Inferior parietal cortex (tissue), 1 donor: ENCODE data around the gene SNAP25.

Experiments
- DNase-seq: peaks from one replicate; pipeline ENCODE4 v3.0.0-alpha.2; 2016; ENCODE audit errors: extremely low spot score

SNAP25 gene

GRCh38 chr20:10218536-10219451, at the start of gene SNAP25:
TSS of gene SNAP25 (plus strand) at chr20:10218830. CDS start at chr20:10275492, 56,662 bp downstream.
- peak; percentile 93 for DNase-seq

- no peak for DNase-seq
Observed at GRCh38 chr20:10169752-10170151, 48.9 kb upstream of the SNAP25 start.

- no peak for DNase-seq
Observed at GRCh38 chr20:10170261-10170660, 48.4 kb upstream of the SNAP25 start.

- DNase-seq: peak; percentile 39
Observed at GRCh38 chr20:10171864-10172751, 46.5 kb upstream of the SNAP25 start.

- peak; percentile 72 for DNase-seq
Observed at GRCh38 chr20:10172998-10173655, 45.5 kb upstream of the SNAP25 start.

GRCh38 chr20:10174400-10174799, 44.2 kb upstream of the SNAP25 start:
- DNase-seq: no peak

GRCh38 chr20:10177326-10177725, 41.3 kb upstream of the SNAP25 start:
- DNase-seq: no peak

- DNase-seq: no peak
Observed at GRCh38 chr20:10178091-10178490, 40.5 kb upstream of the SNAP25 start.

GRCh38 chr20:10178727-10179313, 39.8 kb upstream of the SNAP25 start:
- no peak for DNase-seq

GRCh38 chr20:10179574-10180298, 38.9 kb upstream of the SNAP25 start:
- no peak for DNase-seq

- no peak for DNase-seq
Observed at GRCh38 chr20:10180651-10181235, 37.9 kb upstream of the SNAP25 start.

GRCh38 chr20:10185741-10186558, 32.7 kb upstream of the SNAP25 start:
- no peak for DNase-seq

- DNase-seq: no peak
Observed at GRCh38 chr20:10190456-10190855, 28.2 kb upstream of the SNAP25 start.

- no peak for DNase-seq
Observed at GRCh38 chr20:10192171-10192570, 26.5 kb upstream of the SNAP25 start.

GRCh38 chr20:10194166-10194565, 24.5 kb upstream of the SNAP25 start:
- no peak for DNase-seq

GRCh38 chr20:10200330-10200729, 18.3 kb upstream of the SNAP25 start:
- DNase-seq: peak; percentile 37

- DNase-seq: no peak
Observed at GRCh38 chr20:10201321-10201870, 17.2 kb upstream of the SNAP25 start.

GRCh38 chr20:10209091-10209490, 9.5 kb upstream of the SNAP25 start:
- no peak for DNase-seq

- DNase-seq: no peak
Observed at GRCh38 chr20:10213526-10213925, 5.1 kb upstream of the SNAP25 start.
